A673 (cell line): ENCODE data around the gene TMEM45B. TPM values are rescaled to one million over a fixed set of nuclear protein-coding genes. Genes with fewer than 3 reads are reported as not detected.
"Not testable (repeated sequence)": the region's sequence is repeated elsewhere in the genome, so short reads cannot be mapped to it uniquely, and the experiment has no call there.

Experiments used
- BruUV-seq: library from RNA; stranded (reverse); fragments of 400-500 nt; replicated peaks from 2 replicates; lab custom pipeline; 2021; lab: Mats Ljungman, UMichigan
- CTCF ChIA-PET: fragments of 300-600 bp; sonication (Branson Sonifier 250); formaldehyde crosslinking; loops from one replicate; lab custom pipeline; 2022; ENCODE audit warnings: antibody characterized with exemption; lab: Charles Lee
- POLR2A ChIA-PET: fragments of 300-600 bp; sonication (Branson Sonifier 250); formaldehyde crosslinking; loops from one replicate; lab custom pipeline; 2022; ENCODE audit warnings: antibody characterized with exemption; ENCODE audit not compliant: low non-redundant PET; lab: Charles Lee
- DNase-seq: peaks from one replicate; pipeline ENCODE4 v3.0.0-alpha.2; 2015; ENCODE audit warnings: low spot score
- H3K27ac ChIP-seq: fragments of 200-600 bp; sonication (generic); 2 replicates; pipeline ENCODE4 v1.5.1; 2016; ENCODE audit warnings: mixed run types, low read depth, mild to moderate bottlenecking, mixed read lengths, antibody characterized with exemption, low read length; ENCODE audit not compliant: poor library complexity, severe bottlenecking
- H3K27me3 ChIP-seq: fragments of 200-600 bp; sonication (generic); replicated peaks from 2 replicates; pipeline ENCODE4 v1.6.1; 2017; ENCODE audit warnings: mixed run types, low read depth, mild to moderate bottlenecking, mixed read lengths, antibody characterized with exemption, low read length; ENCODE audit not compliant: insufficient read depth, poor library complexity
- H3K36me3 ChIP-seq: fragments of 200-600 bp; sonication (generic); 2 replicates; pipeline ENCODE4 v1.6.1; 2016; ENCODE audit warnings: mixed run types, mild to moderate bottlenecking, mixed read lengths, antibody characterized with exemption, low read length; ENCODE audit not compliant: insufficient read depth, poor library complexity, severe bottlenecking
- H3K4me1 ChIP-seq: fragments of 200-600 bp; sonication (generic); 2 replicates; pipeline ENCODE4 v1.6.1; 2017; ENCODE audit warnings: mixed run types, mild to moderate bottlenecking, mixed read lengths, antibody characterized with exemption, low read length; ENCODE audit not compliant: insufficient read depth, poor library complexity, severe bottlenecking
- H3K4me3 ChIP-seq: fragments of 200-600 bp; sonication (generic); 2 replicates; pipeline ENCODE4 v1.5.1; 2016; ENCODE audit warnings: low read depth, mixed run types, mild to moderate bottlenecking, mixed read lengths, low read length; ENCODE audit not compliant: poor library complexity, severe bottlenecking
- H3K9me3 ChIP-seq: fragments of 200-600 bp; sonication (generic); 2 replicates; pipeline ENCODE4 v1.6.1; 2016; ENCODE audit warnings: mixed run types, low read depth, mild to moderate bottlenecking, mixed read lengths, antibody characterized with exemption, low read length; ENCODE audit not compliant: poor library complexity, severe bottlenecking
- EZH2 ChIP-seq: fragments of 200-600 bp; sonication (generic); IDR thresholded peaks from 2 replicates; pipeline ENCODE4 v1.6.1; 2017; ENCODE audit warnings: borderline replicate concordance, low read depth, mild to moderate bottlenecking, mixed read lengths, antibody characterized with exemption, low read length; ENCODE audit not compliant: poor library complexity, severe bottlenecking
- intact Hi-C: fragments of 100-400 bp; cut with micrococcal nuclease; formaldehyde crosslinking; loops from one replicate; pipeline ENCODE4 v1.10.0; 2022; ENCODE audit not compliant: unreplicated experiment
- total RNA-seq: library from RNA; stranded (reverse); gene quantifications from 2 replicates; pipeline ENCODE4 v1.2.3, GENCODE V29; 2021
- TF ChIP-seq, protein P1 (sequence below): fragments of 300-800, 200-600 bp; sonication (generic); conservative IDR thresholded peaks from 2 replicates; pipeline ENCODE4 v1.5.1; 2017; ENCODE audit warnings: low read depth, mild to moderate bottlenecking, antibody characterized with exemption, low read length, moderate library complexity, mixed read lengths

Gene TMEM45B
- total RNA-seq, 1 experiment from 2014 or later: not detected

DNA sequence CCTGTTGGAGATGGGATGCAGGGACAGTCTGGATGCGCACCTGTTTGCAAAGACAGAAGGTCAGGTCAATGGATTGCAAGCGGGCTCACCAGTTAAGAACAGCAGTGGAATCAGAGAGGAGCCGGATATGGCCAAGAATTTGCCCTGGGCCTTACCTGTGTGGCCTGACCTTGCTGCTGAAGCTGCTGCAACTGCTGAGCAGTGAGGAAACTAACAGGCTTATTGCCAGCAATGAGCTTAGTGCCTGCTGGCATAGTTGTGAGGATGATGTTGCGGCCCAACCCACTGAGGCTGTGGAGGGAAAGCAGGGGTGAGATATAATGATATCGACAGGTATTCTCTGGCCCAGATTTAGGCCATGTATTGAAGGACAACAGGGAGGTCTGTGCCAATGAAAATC lies 49.2 kb downstream of the TMEM45B start:
- DNase-seq: no peak
- BruUV-seq: no TSS peak
- H3K36me3 ChIP-seq: peaks cover 82% of the 10 kb centered on the region
- no peaks in the 10 kb centered on the region for H3K27me3 ChIP-seq
- H3K9me3 ChIP-seq: no peaks in the 10 kb centered on the region
- ChIA-PET POLR2A (no interaction called here), CTCF (no interaction called here)
- H3K4me1 ChIP-seq: peaks cover 7% of the 10 kb centered on the region
- TF ChIP-seq, protein P1, sequence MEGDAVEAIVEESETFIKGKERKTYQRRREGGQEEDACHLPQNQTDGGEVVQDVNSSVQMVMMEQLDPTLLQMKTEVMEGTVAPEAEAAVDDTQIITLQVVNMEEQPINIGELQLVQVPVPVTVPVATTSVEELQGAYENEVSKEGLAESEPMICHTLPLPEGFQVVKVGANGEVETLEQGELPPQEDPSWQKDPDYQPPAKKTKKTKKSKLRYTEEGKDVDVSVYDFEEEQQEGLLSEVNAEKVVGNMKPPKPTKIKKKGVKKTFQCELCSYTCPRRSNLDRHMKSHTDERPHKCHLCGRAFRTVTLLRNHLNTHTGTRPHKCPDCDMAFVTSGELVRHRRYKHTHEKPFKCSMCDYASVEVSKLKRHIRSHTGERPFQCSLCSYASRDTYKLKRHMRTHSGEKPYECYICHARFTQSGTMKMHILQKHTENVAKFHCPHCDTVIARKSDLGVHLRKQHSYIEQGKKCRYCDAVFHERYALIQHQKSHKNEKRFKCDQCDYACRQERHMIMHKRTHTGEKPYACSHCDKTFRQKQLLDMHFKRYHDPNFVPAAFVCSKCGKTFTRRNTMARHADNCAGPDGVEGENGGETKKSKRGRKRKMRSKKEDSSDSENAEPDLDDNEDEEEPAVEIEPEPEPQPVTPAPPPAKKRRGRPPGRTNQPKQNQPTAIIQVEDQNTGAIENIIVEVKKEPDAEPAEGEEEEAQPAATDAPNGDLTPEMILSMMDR: no peak
- TF ChIP-seq EZH2: no peak
- H3K27ac ChIP-seq: no peak overlapping the region
- no peak overlapping the region for H3K4me3 ChIP-seq
- intact Hi-C loops: no loop called here

DNA sequence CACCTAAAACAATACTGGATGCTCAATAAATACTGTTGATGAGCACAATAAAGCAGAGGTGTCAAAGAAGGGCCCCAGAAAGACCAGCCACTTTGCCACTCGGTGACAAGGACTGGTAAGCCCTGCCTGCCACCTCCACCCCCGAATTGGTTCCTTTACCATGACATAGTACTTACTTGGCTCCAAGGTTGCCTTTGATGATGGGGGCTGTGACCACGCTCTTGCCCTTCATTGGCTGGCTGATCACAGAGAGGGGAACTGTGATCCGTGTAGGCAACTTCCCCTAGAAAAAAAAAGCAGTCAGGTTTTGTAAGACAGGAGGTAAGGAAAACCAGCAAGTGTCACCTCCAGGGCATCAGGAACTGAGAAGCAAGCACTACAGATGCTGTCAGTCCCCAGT lies 50.1 kb downstream of the TMEM45B start:
- Histone ChIP-seq H3K4me3 (no peak overlapping the region), H3K27me3 (no peaks in the 10 kb centered on the region), H3K36me3 (peaks cover 84% of the 10 kb centered on the region), H3K27ac (no peak overlapping the region), H3K9me3 (no peaks in the 10 kb centered on the region), H3K4me1 (peaks cover 7% of the 10 kb centered on the region)
- TF ChIP-seq, protein P1: no peak
- ChIA-PET CTCF (no interaction called here), POLR2A (no interaction called here)
- no peak for DNase-seq
- intact Hi-C loops: no loop called here
- no TSS peak for BruUV-seq

DNA sequence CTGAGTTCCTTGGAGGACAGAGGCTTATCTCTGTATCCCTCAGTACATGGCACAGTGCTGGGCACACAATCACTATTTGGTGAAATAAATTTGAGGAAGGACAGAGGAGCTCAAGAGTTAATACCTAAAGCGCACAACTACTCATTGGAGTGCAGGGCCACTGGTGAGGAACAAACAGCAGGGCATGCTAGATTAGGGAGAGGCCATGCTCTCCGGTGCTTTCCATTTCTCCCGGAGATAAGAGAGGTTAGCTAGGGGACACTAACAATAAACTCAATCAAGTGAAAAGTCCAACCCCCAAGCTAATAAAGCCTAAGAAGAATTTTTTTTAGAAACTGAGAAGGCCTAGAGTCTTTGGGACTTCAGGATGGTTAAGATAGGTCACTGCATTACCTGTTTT lies 50.7 kb downstream of the TMEM45B start:
- intact Hi-C loops: no loop called here
- CTCF ChIA-PET: no interaction called here
- no peak for DNase-seq
- TF ChIP-seq, protein P1: no peak
- TF ChIP-seq EZH2: no peak
- Histone ChIP-seq H3K27me3 (no peaks in the 10 kb centered on the region), H3K27ac (no peak overlapping the region), H3K4me1 (peaks cover 7% of the 10 kb centered on the region), H3K36me3 (peaks cover 84% of the 10 kb centered on the region), H3K9me3 (no peaks in the 10 kb centered on the region), H3K4me3 (no peak overlapping the region)
- BruUV-seq: no TSS peak
- POLR2A ChIA-PET: no interaction called here

GRCh38 chr11:129868626-129869025 lies 53.0 kb downstream of the TMEM45B start:
- H3K4me1 ChIP-seq, H3K9me3 ChIP-seq, DNase-seq, H3K4me3 ChIP-seq, intact Hi-C loops, POLR2A ChIA-PET, BruUV-seq, CTCF ChIA-PET, H3K27me3 ChIP-seq, H3K27ac ChIP-seq: not testable (repeated sequence)
- H3K36me3 ChIP-seq: peaks cover 99% of the 10 kb centered on the region
